ENCODE data around the gene PRELID2.
A peak's percentile ranks its signal among the peaks of the same experiment; 100 is the strongest.

GRCh38 chr5:145848854-145849253, 13.7 kb upstream of the PRELID2 start:
- TF ChIP-seq, protein P1, sequence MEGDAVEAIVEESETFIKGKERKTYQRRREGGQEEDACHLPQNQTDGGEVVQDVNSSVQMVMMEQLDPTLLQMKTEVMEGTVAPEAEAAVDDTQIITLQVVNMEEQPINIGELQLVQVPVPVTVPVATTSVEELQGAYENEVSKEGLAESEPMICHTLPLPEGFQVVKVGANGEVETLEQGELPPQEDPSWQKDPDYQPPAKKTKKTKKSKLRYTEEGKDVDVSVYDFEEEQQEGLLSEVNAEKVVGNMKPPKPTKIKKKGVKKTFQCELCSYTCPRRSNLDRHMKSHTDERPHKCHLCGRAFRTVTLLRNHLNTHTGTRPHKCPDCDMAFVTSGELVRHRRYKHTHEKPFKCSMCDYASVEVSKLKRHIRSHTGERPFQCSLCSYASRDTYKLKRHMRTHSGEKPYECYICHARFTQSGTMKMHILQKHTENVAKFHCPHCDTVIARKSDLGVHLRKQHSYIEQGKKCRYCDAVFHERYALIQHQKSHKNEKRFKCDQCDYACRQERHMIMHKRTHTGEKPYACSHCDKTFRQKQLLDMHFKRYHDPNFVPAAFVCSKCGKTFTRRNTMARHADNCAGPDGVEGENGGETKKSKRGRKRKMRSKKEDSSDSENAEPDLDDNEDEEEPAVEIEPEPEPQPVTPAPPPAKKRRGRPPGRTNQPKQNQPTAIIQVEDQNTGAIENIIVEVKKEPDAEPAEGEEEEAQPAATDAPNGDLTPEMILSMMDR (IDR thresholded peaks at IDR 0.05; ENCODE audit: extremely low read depth in 1 of 2, insufficient read depth in 1 of 2, low read depth in 1 of 2, low read length in 2 of 2): no peak
- TF ChIP-seq POLR2AphosphoS5 (IDR thresholded peaks at IDR 0.05; ENCODE audit: insufficient read depth, low read depth, low read length): no peak
- no peak for TF ChIP-seq POLR2A (IDR thresholded peaks at IDR 0.05; ENCODE audit: low read depth, low read length)
- TF ChIP-seq EZH2 (IDR thresholded peaks at IDR 0.05; ENCODE audit: borderline replicate concordance, low read depth, low read length, severe bottlenecking): no peak
- no peak for TF ChIP-seq MAX (IDR thresholded peaks at IDR 0.05; ENCODE audit: insufficient read depth, insufficient read length)
- TF ChIP-seq MYC (IDR thresholded peaks at IDR 0.05; ENCODE audit: low read depth, low read length): no peak
- TF ChIP-seq JUN (IDR thresholded peaks at IDR 0.05; ENCODE audit: borderline replicate concordance, insufficient read depth, insufficient read length, low read depth): no peak
- peak; percentile 42 for TF ChIP-seq GATA2 (IDR thresholded peaks at IDR 0.05; ENCODE audit: insufficient read depth, insufficient read length, low read depth, low read length)
- TF ChIP-seq FOS (IDR thresholded peaks at IDR 0.05; ENCODE audit: borderline replicate concordance, insufficient read depth, low read length): peak; percentile 71
